Adrenal gland (tissue), 5 donors: ENCODE measurements around the gene SBF2.

Experiments
- POLR2A ChIP-seq, 2 donors: fragments of 450-650 bp; IDR thresholded peaks; one replicate each; pipeline ENCODE4 v1.6.1; 2017; ENCODE audit warnings: antibody characterized with exemption in 2 of 2, mild to moderate bottlenecking in 2 of 2, moderate library complexity in 1 of 2
- TF ChIP-seq, protein P1 (sequence below), 6 experiments: fragments of 450-650 bp in 4 of 6; fragments of 200-600 bp in 2 of 6; sonication (generic) in 1 of 6; IDR thresholded peaks; 1 replicate in 5 of 6; 2 replicates in 1 of 6; pipeline versions ENCODE4 v1.5.1 to v1.8.0; 2016 to 2021; ENCODE audit warnings: antibody characterized with exemption in 6 of 6, mild to moderate bottlenecking in 2 of 6, moderate library complexity in 1 of 6
- donor health status: DM: no; HTN: no; CAD: no.

DNA sequence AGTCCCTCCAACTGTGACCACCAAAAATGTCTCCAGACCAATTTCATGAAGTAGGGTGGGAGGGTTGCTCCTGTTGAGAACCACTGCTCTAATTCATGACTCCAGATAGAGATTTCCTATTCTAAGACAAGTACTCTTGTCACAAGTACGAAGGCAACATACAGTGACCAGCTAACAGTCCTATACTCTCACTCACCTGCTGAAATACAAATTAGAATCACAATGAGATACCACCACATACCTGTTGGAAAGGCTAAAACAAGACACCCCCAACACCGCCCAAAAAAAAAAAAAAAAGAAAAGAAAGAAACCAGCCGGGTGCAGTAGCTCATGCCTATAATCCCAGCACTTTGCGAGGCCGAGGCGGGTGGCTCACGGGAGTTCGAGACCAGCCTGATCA lies 319.6 kb downstream of the SBF2 start:
- TF ChIP-seq, protein P1, sequence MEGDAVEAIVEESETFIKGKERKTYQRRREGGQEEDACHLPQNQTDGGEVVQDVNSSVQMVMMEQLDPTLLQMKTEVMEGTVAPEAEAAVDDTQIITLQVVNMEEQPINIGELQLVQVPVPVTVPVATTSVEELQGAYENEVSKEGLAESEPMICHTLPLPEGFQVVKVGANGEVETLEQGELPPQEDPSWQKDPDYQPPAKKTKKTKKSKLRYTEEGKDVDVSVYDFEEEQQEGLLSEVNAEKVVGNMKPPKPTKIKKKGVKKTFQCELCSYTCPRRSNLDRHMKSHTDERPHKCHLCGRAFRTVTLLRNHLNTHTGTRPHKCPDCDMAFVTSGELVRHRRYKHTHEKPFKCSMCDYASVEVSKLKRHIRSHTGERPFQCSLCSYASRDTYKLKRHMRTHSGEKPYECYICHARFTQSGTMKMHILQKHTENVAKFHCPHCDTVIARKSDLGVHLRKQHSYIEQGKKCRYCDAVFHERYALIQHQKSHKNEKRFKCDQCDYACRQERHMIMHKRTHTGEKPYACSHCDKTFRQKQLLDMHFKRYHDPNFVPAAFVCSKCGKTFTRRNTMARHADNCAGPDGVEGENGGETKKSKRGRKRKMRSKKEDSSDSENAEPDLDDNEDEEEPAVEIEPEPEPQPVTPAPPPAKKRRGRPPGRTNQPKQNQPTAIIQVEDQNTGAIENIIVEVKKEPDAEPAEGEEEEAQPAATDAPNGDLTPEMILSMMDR (IDR thresholded peaks at IDR 0.05): no peak
- no peak for TF ChIP-seq POLR2A (IDR thresholded peaks at IDR 0.05)
